IPS DF 6.9 (cell line): ENCODE measurements around the gene TSPAN7.
A peak's percentile ranks its signal among the peaks of the same experiment; 100 is the strongest.

ENCODE experiments used
- DNase-seq: peaks from one replicate; pipeline ENCODE4 v3.0.0-alpha.2; 2013; ENCODE audit warnings: low read depth, low spot score
- H3K27ac ChIP-seq: one replicate; pipeline ENCODE4 v1.5.1; 2013; ENCODE audit warnings: low read length, control low read depth
- H3K27me3 ChIP-seq: 2 replicates; pipeline ENCODE4 v1.6.1; 2013; ENCODE audit warnings: mild to moderate bottlenecking, low read length; ENCODE audit not compliant: control insufficient read depth, insufficient read depth
- H3K36me3 ChIP-seq: 2 replicates; pipeline ENCODE4 v1.6.1; 2013; ENCODE audit warnings: low read length; ENCODE audit not compliant: control insufficient read depth, insufficient read depth
- H3K4me1 ChIP-seq: 2 replicates; pipeline ENCODE4 v1.6.1; 2013; ENCODE audit warnings: low read length; ENCODE audit not compliant: control insufficient read depth, insufficient read depth
- H3K4me3 ChIP-seq: 2 replicates; pipeline ENCODE4 v1.5.1; 2013; ENCODE audit warnings: mild to moderate bottlenecking, low read length
- H3K9me3 ChIP-seq: 2 replicates; pipeline ENCODE4 v1.6.1; 2013; ENCODE audit warnings: low read length, inconsistent platforms; ENCODE audit not compliant: control insufficient read depth, insufficient read depth
- WGBS: extraction: QIAGEN DNeasy Blood & Tissue Kit; methylation state at CpG from one replicate; pipeline ENCODE4 v1.1.7; 2013; ENCODE audit warnings: mixed read lengths, missing lambda C conversion rate; ENCODE audit not compliant: insufficient read length, insufficient coverage; 5-methylcytosine and 5-hydroxymethylcytosine counted together

TSPAN7 gene

GRCh38 chrX:38618180-38618579 is 56.8 kb downstream of the TSPAN7 start:
- Histone ChIP-seq H3K9me3 (no peaks in the 10 kb centered on the region), H3K27me3 (no peaks in the 10 kb centered on the region), H3K36me3 (no peaks in the 10 kb centered on the region), H3K27ac (no peak overlapping the region), H3K4me1 (no peaks in the 10 kb centered on the region; the same call in 1 of the 2 replicates), H3K4me3 (no peak overlapping the region)
- DNase-seq = no peak
- WGBS = no CpG with 5 or more reads among the region's 5 CpGs

GRCh38 chrX:38620623-38621022 is 59.3 kb downstream of the TSPAN7 start:
- Histone ChIP-seq H3K4me3 (no peak overlapping the region), H3K36me3 (no peaks in the 10 kb centered on the region), H3K4me1 (no peaks in the 10 kb centered on the region; the same call in 1 of the 2 replicates), H3K9me3 (no peaks in the 10 kb centered on the region), H3K27me3 (no peaks in the 10 kb centered on the region), H3K27ac (no peak overlapping the region)
- no peak for DNase-seq
- WGBS = no CpG with 5 or more reads among the region's 4 CpGs

GRCh38 chrX:38626296-38626695 is 65.0 kb downstream of the TSPAN7 start:
- DNase-seq = no peak
- Histone ChIP-seq H3K36me3 (no peaks in the 10 kb centered on the region), H3K4me1 (no peaks in the 10 kb centered on the region), H3K9me3 (no peaks in the 10 kb centered on the region), H3K4me3 (no peak overlapping the region), H3K27me3 (no peaks in the 10 kb centered on the region), H3K27ac (no peak overlapping the region)
- WGBS = no CpG with 5 or more reads among the region's 4 CpGs

- no peaks in the 10 kb centered on the region for H3K27me3 ChIP-seq
- H3K4me3 ChIP-seq = no peak overlapping the region
- H3K9me3 ChIP-seq = no peaks in the 10 kb centered on the region
- DNase-seq = peak; percentile 27
- H3K4me1 ChIP-seq = no peaks in the 10 kb centered on the region
- no peaks in the 10 kb centered on the region for H3K36me3 ChIP-seq
- no peak overlapping the region for H3K27ac ChIP-seq
Measured at GRCh38 chrX:38627683-38628082, 66.3 kb downstream of the TSPAN7 start.

- Histone ChIP-seq H3K27ac (no peak overlapping the region), H3K27me3 (no peaks in the 10 kb centered on the region), H3K4me1 (no peaks in the 10 kb centered on the region), H3K36me3 (no peaks in the 10 kb centered on the region), H3K4me3 (no peak overlapping the region), H3K9me3 (no peaks in the 10 kb centered on the region)
- no peak for DNase-seq
Measured at GRCh38 chrX:38628587-38628986, 67.2 kb downstream of the TSPAN7 start.

- Histone ChIP-seq H3K27ac (no peak overlapping the region), H3K4me3 (no peak overlapping the region), H3K9me3 (no peaks in the 10 kb centered on the region), H3K27me3 (no peaks in the 10 kb centered on the region), H3K36me3 (no peaks in the 10 kb centered on the region), H3K4me1 (no peaks in the 10 kb centered on the region)
- WGBS = no CpG with 5 or more reads among the region's 2 CpGs
- no peak for DNase-seq
Measured at GRCh38 chrX:38632516-38632915, 71.2 kb downstream of the TSPAN7 start.

GRCh38 chrX:38634665-38635064 is 73.3 kb downstream of the TSPAN7 start:
- no CpG with 5 or more reads among the region's 2 CpGs for WGBS
- no peak for DNase-seq
- Histone ChIP-seq H3K4me3 (no peak overlapping the region), H3K36me3 (no peaks in the 10 kb centered on the region), H3K9me3 (no peaks in the 10 kb centered on the region), H3K27me3 (no peaks in the 10 kb centered on the region), H3K27ac (no peak overlapping the region), H3K4me1 (no peaks in the 10 kb centered on the region)

GRCh38 chrX:38636949-38637819 is 75.8 kb downstream of the TSPAN7 start:
- no peaks in the 10 kb centered on the region for H3K36me3 ChIP-seq
- no peak overlapping the region for H3K27ac ChIP-seq
- H3K4me3 ChIP-seq = no peak overlapping the region
- no peaks in the 10 kb centered on the region for H3K27me3 ChIP-seq
- H3K9me3 ChIP-seq = no peaks in the 10 kb centered on the region
- DNase-seq = no peak
- WGBS = no CpG with 5 or more reads among the region's 8 CpGs
- H3K4me1 ChIP-seq = no peaks in the 10 kb centered on the region

- no CpG with 5 or more reads among the region's 5 CpGs for WGBS
- no peak for DNase-seq
- H3K4me3 ChIP-seq = no peak overlapping the region
- H3K4me1 ChIP-seq = no peaks in the 10 kb centered on the region
- H3K36me3 ChIP-seq = no peaks in the 10 kb centered on the region
- H3K27ac ChIP-seq = no peak overlapping the region
- H3K9me3 ChIP-seq = no peaks in the 10 kb centered on the region
- no peaks in the 10 kb centered on the region for H3K27me3 ChIP-seq
Measured at GRCh38 chrX:38638952-38639529, 77.7 kb downstream of the TSPAN7 start.

GRCh38 chrX:38639730-38640129 is 78.4 kb downstream of the TSPAN7 start:
- no peak overlapping the region for H3K4me3 ChIP-seq
- no peaks in the 10 kb centered on the region for H3K36me3 ChIP-seq
- no peaks in the 10 kb centered on the region for H3K9me3 ChIP-seq
- H3K4me1 ChIP-seq = no peaks in the 10 kb centered on the region
- no peak overlapping the region for H3K27ac ChIP-seq
- no peaks in the 10 kb centered on the region for H3K27me3 ChIP-seq
- no peak for DNase-seq

- Histone ChIP-seq H3K27me3 (no peaks in the 10 kb centered on the region), H3K27ac (no peak overlapping the region), H3K36me3 (no peaks in the 10 kb centered on the region), H3K4me1 (no peaks in the 10 kb centered on the region), H3K4me3 (no peak overlapping the region), H3K9me3 (no peaks in the 10 kb centered on the region)
- DNase-seq = no peak
- no CpG with 5 or more reads among the region's 5 CpGs for WGBS
Measured at GRCh38 chrX:38641197-38641596, 79.9 kb downstream of the TSPAN7 start.
